Breast epithelium (tissue), 4 donors: ENCODE data around the gene SFSWAP. TPM values are rescaled to one million over a fixed set of nuclear protein-coding genes. Genes with fewer than 3 reads are reported as not detected.
"Not testable (repeated sequence)": the region's sequence is repeated elsewhere in the genome, so short reads cannot be mapped to it uniquely, and the experiment has no call there.

Source experiments
- DNase-seq, 2 donors: peaks; one replicate each; pipeline ENCODE4 v3.0.0-alpha.2; 2019; ENCODE audit warnings: low spot score in 2 of 2
- H3K27ac ChIP-seq, 2 donors: fragments of 200-600 bp; sonication (generic) in 1 of 2; one replicate each; pipeline ENCODE4 v1.5.1; 2016 to 2019; ENCODE audit warnings: mild to moderate bottlenecking in 1 of 2
- H3K27me3 ChIP-seq, 2 donors: fragments of 200-600 bp; sonication (generic) in 1 of 2; one replicate each; pipeline versions ENCODE4 v1.5.1 to v1.6.0; 2017 to 2019; ENCODE audit warnings: control low read depth in 1 of 2, mild to moderate bottlenecking in 1 of 2
- H3K36me3 ChIP-seq: fragments of 200-600 bp; one replicate; pipeline ENCODE4 v1.5.1; 2019
- H3K4me1 ChIP-seq, 2 donors: fragments of 200-600 bp; sonication (generic); one replicate each; pipeline ENCODE4 v1.5.1; 2016 to 2019; ENCODE audit warnings: control low read depth in 1 of 2
- H3K4me3 ChIP-seq, 3 donors: fragments of 200-600 bp; sonication (generic); 1 replicate in 2 of 3; 2 replicates in 1 of 3; pipeline ENCODE4 v1.5.1; 2016 to 2019; ENCODE audit warnings: mild to moderate bottlenecking in 3 of 3, moderate library complexity in 2 of 3
- H3K9me3 ChIP-seq, 2 donors: fragments of 200-600 bp; sonication (generic) in 1 of 2; one replicate each; pipeline ENCODE4 v1.5.1; 2016 to 2019; ENCODE audit warnings: control low read depth in 1 of 2
- CTCF ChIP-seq, 3 donors: fragments of 450-650 bp; IDR thresholded peaks; one replicate each; pipeline ENCODE4 v1.5.1; 2016 to 2017; ENCODE audit warnings: antibody characterized with exemption in 3 of 3, mild to moderate bottlenecking in 3 of 3, moderate library complexity in 3 of 3
- POLR2A ChIP-seq: fragments of 450-650 bp; IDR thresholded peaks from one replicate; pipeline ENCODE4 v1.6.1; 2016; ENCODE audit warnings: antibody characterized with exemption, mild to moderate bottlenecking, moderate library complexity
- POLR2AphosphoS5 ChIP-seq, 3 donors: sonication (generic); formaldehyde crosslinking; IDR thresholded peaks; one replicate each; pipeline ENCODE4 v1.6.1; 2017; ENCODE audit warnings: antibody characterized with exemption in 3 of 3
- intact Hi-C: fragments of 100-400 bp; cut with DNase I; formaldehyde crosslinking; loops from one replicate; pipeline ENCODE4 v1.15.1; 2023; ENCODE audit warnings: low total_unique reads
- total RNA-seq, 3 donors: library from RNA; depleted of rRNA; stranded (reverse); fragments of >200 nt; gene quantifications; one replicate each; pipeline ENCODE4 v1.1.0, GENCODE V29; 2016

SFSWAP gene
- total RNA-seq, 3 donors from 2014 or later, result 34.9 to 54.7 (median 49.8) TPM

GRCh38 chr12:131703161-131703560, 7.7 kb upstream of the SFSWAP start:
- Histone ChIP-seq H3K27me3 (peaks cover 0 to 4% of the 10 kb centered on the region in 2 donors), H3K36me3 (no peaks in the 10 kb centered on the region), H3K4me1 (no peaks in the 10 kb centered on the region), H3K27ac (no peak overlapping the region), H3K4me3 (no peak overlapping the region), H3K9me3 (peaks cover 13 to 20% of the 10 kb centered on the region in 2 donors)
- no peak for TF ChIP-seq POLR2AphosphoS5 (IDR thresholded peaks at IDR 0.05)
- TF ChIP-seq POLR2A, result no peak
- TF ChIP-seq CTCF (IDR thresholded peaks at IDR 0.05), result no peak
- intact Hi-C loops, result no loop called here
- no peak for DNase-seq

GRCh38 chr12:131704509-131704908, 6.4 kb upstream of the SFSWAP start:
- no peak overlapping the region for H3K4me3 ChIP-seq
- H3K36me3 ChIP-seq, result no peaks in the 10 kb centered on the region
- no peak overlapping the region for H3K27ac ChIP-seq
- intact Hi-C loops, result no loop called here
- TF ChIP-seq CTCF (IDR thresholded peaks at IDR 0.05) (no peak), POLR2AphosphoS5 (IDR thresholded peaks at IDR 0.05) (no peak), POLR2A (no peak)
- no peaks in the 10 kb centered on the region for H3K27me3 ChIP-seq
- H3K9me3 ChIP-seq, result peaks cover 13 to 20% of the 10 kb centered on the region in 2 donors
- no peaks in the 10 kb centered on the region for H3K4me1 ChIP-seq
- no peak for DNase-seq

GRCh38 chr12:131706709-131707108, 4.2 kb upstream of the SFSWAP start:
- H3K9me3 ChIP-seq, result peaks cover 13 to 20% of the 10 kb centered on the region in 2 donors
- H3K27me3 ChIP-seq, H3K36me3 ChIP-seq, H3K27ac ChIP-seq, DNase-seq, H3K4me3 ChIP-seq, intact Hi-C loops, H3K4me1 ChIP-seq: not testable (repeated sequence)

GRCh38 chr12:131709226-131709625, 1.7 kb upstream of the SFSWAP start:
- peaks cover 2 to 15% of the 10 kb centered on the region in 2 donors for H3K9me3 ChIP-seq
- TF ChIP-seq POLR2A, result no peak
- TF ChIP-seq POLR2AphosphoS5 (IDR thresholded peaks at IDR 0.05), result no peak
- no peak for TF ChIP-seq CTCF (IDR thresholded peaks at IDR 0.05)
- no peak overlapping the region for H3K4me3 ChIP-seq
- H3K4me1 ChIP-seq, result no peaks in the 10 kb centered on the region
- DNase-seq, result no peak
- H3K27ac ChIP-seq, result no peak overlapping the region
- intact Hi-C loops, result no loop called here
- H3K27me3 ChIP-seq, result no peaks in the 10 kb centered on the region
- no peaks in the 10 kb centered on the region for H3K36me3 ChIP-seq

GRCh38 chr12:131711551-131712205, 788 bp downstream of the SFSWAP start:
- no peak for DNase-seq

More at GRCh38 chr12:131711551-131712205, 788 bp downstream of the SFSWAP start:
- no peaks in the 10 kb centered on the region for H3K27me3 ChIP-seq
- no peaks in the 10 kb centered on the region for H3K9me3 ChIP-seq
- intact Hi-C loops, result loop anchor here (10.0 kb wide), 1 partner anchor 1657 kb away; no protein-coding TSS in a partner anchor
- TF ChIP-seq POLR2A (no peak), CTCF (IDR thresholded peaks at IDR 0.05) (no peak), POLR2AphosphoS5 (IDR thresholded peaks at IDR 0.05) (no peak)
- peak overlapping the region; percentile 93 for H3K27ac ChIP-seq
- H3K4me1 ChIP-seq, result no peaks in the 10 kb centered on the region
- H3K36me3 ChIP-seq, result no peaks in the 10 kb centered on the region
- H3K4me3 ChIP-seq, result peak overlapping the region; percentile 86 to 97 (median 92)
